Endothelial cell of umbilical vein (primary cell): Measurements from ENCODE around the gene GLP2R. TPM values are rescaled to one million over a fixed set of nuclear protein-coding genes. Genes with fewer than 3 reads are reported as not detected.

Source experiments
- BruUV-seq: library from RNA; stranded (reverse); fragments of 400-500 nt; replicated peaks from 2 replicates; lab custom pipeline; 2021; lab: Mats Ljungman, UMichigan
- CTCF ChIA-PET: fragments of 300-600, 350-600 bp; sonication (Branson Sonifier 250); formaldehyde crosslinking; loops from one replicate; lab custom pipeline; 2021; ENCODE audit warnings: antibody characterized with exemption, inconsistent platforms; lab: Charles Lee
- POLR2A ChIA-PET: fragments of 300-600, 350-600 bp; sonication (Branson Sonifier 250); formaldehyde crosslinking; loops from one replicate; lab custom pipeline; 2021; ENCODE audit warnings: antibody characterized with exemption, inconsistent platforms; lab: Charles Lee
- DNase-seq: peaks from one replicate; pipeline ENCODE4 v3.0.0-alpha.2; 2011; ENCODE audit warnings: low read depth, low spot score
- FAIRE-seq: peaks from 2 replicates; lab custom pipeline; 2011; peaks lifted over from hg19 to GRCh38; lab: Jason Lieb, UNC
- H2AFZ ChIP-seq: 2 replicates; pipeline ENCODE4 v1.6.0; 2012; ENCODE audit warnings: low read depth, low read length, control low read depth, inconsistent platforms
- H3K27ac ChIP-seq: 2 replicates; pipeline ENCODE4 v1.5.1; 2011; ENCODE audit warnings: low read depth, mild to moderate bottlenecking, control low read depth, low read length, moderate library complexity; ENCODE audit not compliant: insufficient read depth
- H3K27me3 ChIP-seq, 2 experiments: 2 replicates each; pipeline versions ENCODE4 v1.6.0 to v1.6.1; 2011; ENCODE audit warnings: low read length in 2 of 2, mixed read lengths in 1 of 2; ENCODE audit not compliant: control insufficient read depth in 2 of 2, insufficient read depth in 2 of 2
- H3K36me3 ChIP-seq, 2 experiments: 2 replicates in 1 of 2; 3 replicates in 1 of 2; pipeline ENCODE4 v1.5.1; 2011; ENCODE audit warnings: low read length in 2 of 2, mild to moderate bottlenecking in 1 of 2, moderate library complexity in 1 of 2; ENCODE audit not compliant: control insufficient read depth in 2 of 2, insufficient read depth in 2 of 2; ENCODE audit errors: extremely low read depth in 1 of 2
- H3K4me1 ChIP-seq: 3 replicates; pipeline ENCODE4 v1.5.1; 2011; ENCODE audit warnings: mild to moderate bottlenecking, low read length; ENCODE audit not compliant: control insufficient read depth, insufficient read depth; ENCODE audit errors: extremely low read depth
- H3K4me2 ChIP-seq: 2 replicates; pipeline ENCODE4 v1.6.1; 2011; ENCODE audit warnings: low read length, control low read depth, mixed read lengths; ENCODE audit not compliant: insufficient read depth
- H3K4me3 ChIP-seq, 3 experiments: fragments of 200-600 bp in 1 of 3; sonication (generic), shearing (Covaris generic) in 1 of 3; replicated peaks in 1 of 3; 2 replicates each; pipeline ENCODE4 v1.5.1; 2011 to 2016; ENCODE audit warnings: control low read depth in 3 of 3, low read length in 3 of 3, mild to moderate bottlenecking in 2 of 3, inconsistent platforms in 1 of 3, low read depth in 1 of 3, moderate library complexity in 1 of 3; ENCODE audit not compliant: insufficient read depth in 1 of 3
- H3K79me2 ChIP-seq: 2 replicates; pipeline ENCODE4 v1.6.0; 2012; ENCODE audit warnings: low read length, inconsistent platforms; ENCODE audit not compliant: control insufficient read depth, insufficient read depth
- H3K9ac ChIP-seq: replicated peaks from 2 replicates; pipeline ENCODE3; 2011; ENCODE audit warnings: low read length, control low read depth; ENCODE audit not compliant: insufficient read depth; ENCODE audit errors: extremely low read depth
- H3K9me1 ChIP-seq: replicated peaks from 3 replicates; pipeline ENCODE4 v1.6.0; 2011; ENCODE audit warnings: mild to moderate bottlenecking, low read length; ENCODE audit not compliant: control insufficient read depth, insufficient read depth; ENCODE audit errors: extremely low read depth
- H3K9me3 ChIP-seq: replicated peaks from 2 replicates; pipeline ENCODE4 v1.5.1; 2012; ENCODE audit warnings: low read length, inconsistent platforms; ENCODE audit not compliant: control insufficient read depth, insufficient read depth
- H4K20me1 ChIP-seq: replicated peaks from 2 replicates; pipeline ENCODE3; 2011; ENCODE audit warnings: mild to moderate bottlenecking, low read length; ENCODE audit not compliant: control insufficient read depth, insufficient read depth; ENCODE audit errors: extremely low read depth
- CTCF ChIP-seq, 2 donors: IDR thresholded peaks; 1 replicate in 1 of 2; 2 replicates in 1 of 2; pipeline ENCODE4 v1.5.1; 2011; ENCODE audit warnings: low read length in 2 of 2, mild to moderate bottlenecking in 2 of 2, moderate library complexity in 2 of 2, control low read depth in 1 of 2, inconsistent platforms in 1 of 2, low read depth in 1 of 2; ENCODE audit not compliant: insufficient read depth in 1 of 2; ENCODE audit errors: extremely low read depth in 1 of 2
- FOS ChIP-seq: IDR thresholded peaks from 2 replicates; pipeline ENCODE4 v1.6.1; 2011; ENCODE audit warnings: mild to moderate bottlenecking, low read length, moderate library complexity, borderline replicate concordance; ENCODE audit not compliant: insufficient read depth
- GATA2 ChIP-seq: IDR thresholded peaks from 2 replicates; pipeline ENCODE4 v1.7.0; 2011; ENCODE audit warnings: low read depth, mild to moderate bottlenecking, moderate library complexity, mixed read lengths, low read length; ENCODE audit not compliant: insufficient read length, insufficient read depth
- MAX ChIP-seq: IDR thresholded peaks from 2 replicates; pipeline ENCODE4 v1.6.1; 2011; ENCODE audit not compliant: insufficient read depth, insufficient read length
- MYC ChIP-seq: IDR thresholded peaks from one replicate; pipeline ENCODE4 v1.6.1; 2011; ENCODE audit warnings: mild to moderate bottlenecking, low read depth, low read length
- POLR2AphosphoS5 ChIP-seq: IDR thresholded peaks from 2 replicates; pipeline ENCODE4 v1.6.1; 2012; ENCODE audit warnings: low read depth, mild to moderate bottlenecking, control low read depth, low read length, moderate library complexity; ENCODE audit not compliant: insufficient read depth
- dilution Hi-C: fragments of 300-500 bp; cut with MboI; formaldehyde crosslinking; loops from one replicate; pipeline ENCODE4 v1.15.0; 2019; ENCODE audit warnings: low sequenced_read_pairs; ENCODE audit not compliant: extremely low pct_ligation_motif_present
- intact Hi-C: fragments of 100-400 bp; cut with micrococcal nuclease; formaldehyde crosslinking; loops from one replicate; pipeline ENCODE4 v1.10.0; 2022
- polyA plus RNA-seq, 4 experiments: library from polyadenylated mRNA; depleted of rRNA in 3 of 4; stranded (reverse) in 3 of 4; unstranded in 1 of 4; fragments of >200 nt; gene quantifications; 2 replicates each; pipeline versions ENCODE4 v1.2.1 to v1.2.3, GENCODE V29; 2011 to 2012; ENCODE audit warnings: missing spikeins in 1 of 4
- total RNA-seq: library from RNA; stranded (reverse); gene quantifications from 2 replicates; pipeline ENCODE4 v1.2.3, GENCODE V29; 2021

Gene GLP2R
- total and polyA plus RNA-seq, 2 donors (not counting 3 experiments of a cell fraction or from before 2014, with no cell fraction given): not detected

- intact Hi-C loops (no loop called here), dilution Hi-C loops (no loop called here)
- H3K27me3 ChIP-seq: no peaks in the 10 kb centered on the region
- no peak overlapping the region for H3K9ac ChIP-seq
- no peaks in the 10 kb centered on the region for H3K4me1 ChIP-seq
- DNase-seq (no peak), FAIRE-seq (no peak)
- ChIA-PET POLR2A (no interaction called here), CTCF (interaction anchor here (1.7 kb wide), 1 partner anchor 16 kb away, joined by 5 read pairs; no protein-coding TSS in a partner anchor)
- H3K27ac ChIP-seq: no peak overlapping the region
- H3K79me2 ChIP-seq: no peaks in the 10 kb centered on the region
- no peak overlapping the region for H2AFZ ChIP-seq
- H3K36me3 ChIP-seq: no peaks in the 10 kb centered on the region
- no peak overlapping the region for H3K4me2 ChIP-seq
- no TSS peak for BruUV-seq
- H3K4me3 ChIP-seq: no peak overlapping the region
- H3K9me3 ChIP-seq: peaks cover 4% of the 10 kb centered on the region
- no peaks in the 10 kb centered on the region for H3K9me1 ChIP-seq
- TF ChIP-seq FOS: no peak
- no peak for TF ChIP-seq GATA2
- no peak for TF ChIP-seq CTCF (IDR thresholded peaks at IDR 0.05; ENCODE audit: extremely low read depth in 1 of 2, insufficient read depth in 1 of 2, low read depth in 1 of 2, low read length in 2 of 2)
- no peak for TF ChIP-seq MYC
- TF ChIP-seq POLR2AphosphoS5: no peak
- no peak for TF ChIP-seq MAX
- no peaks in the 10 kb centered on the region for H4K20me1 ChIP-seq
Measured at GRCh38 chr17:9940841-9941240, 115.1 kb downstream of the GLP2R start.
